H9 (cell line): ENCODE data around the gene PGGHG. TPM values are rescaled to one million over a fixed set of nuclear protein-coding genes. Genes with fewer than 3 reads are reported as not detected.

ENCODE experiments used
- DNase-seq: peaks from one replicate; pipeline ENCODE4 v3.0.0-alpha.2; 2017
- H2AFZ ChIP-seq: one replicate; pipeline ENCODE4 v1.6.1; 2013; ENCODE audit warnings: mild to moderate bottlenecking, low read length, control low read depth, moderate library complexity
- H2AK5ac ChIP-seq: 2 replicates; pipeline ENCODE4 v1.6.1; 2013; ENCODE audit warnings: low read length, control low read depth, mixed read lengths; ENCODE audit not compliant: insufficient read length
- H2BK120ac ChIP-seq: one replicate; pipeline ENCODE4 v1.6.1; 2013; ENCODE audit warnings: low read depth, mild to moderate bottlenecking, low read length, control low read depth, inconsistent platforms; ENCODE audit not compliant: poor library complexity, severe bottlenecking
- H2BK12ac ChIP-seq: 2 replicates; pipeline ENCODE4 v1.6.1; 2013; ENCODE audit warnings: low read length, control low read depth, mixed read lengths, low read depth; ENCODE audit not compliant: insufficient read length
- H2BK15ac ChIP-seq: 2 replicates; pipeline ENCODE4 v1.6.1; 2013; ENCODE audit warnings: low read depth, low read length, control low read depth
- H2BK20ac ChIP-seq: one replicate; pipeline ENCODE4 v1.6.1; 2013; ENCODE audit warnings: low read depth, mild to moderate bottlenecking, low read length, control low read depth, inconsistent platforms; ENCODE audit not compliant: poor library complexity, severe bottlenecking
- H2BK5ac ChIP-seq: 2 replicates; pipeline ENCODE4 v1.6.1; 2013; ENCODE audit warnings: low read length, control low read depth, mixed read lengths; ENCODE audit not compliant: insufficient read length
- H3K14ac ChIP-seq: 2 replicates; pipeline ENCODE4 v1.6.1; 2013; ENCODE audit warnings: low read length, control low read depth; ENCODE audit not compliant: insufficient read depth
- H3K18ac ChIP-seq: 2 replicates; pipeline ENCODE4 v1.6.1; 2013; ENCODE audit warnings: low read depth, mild to moderate bottlenecking, mixed read lengths, low read length, control low read depth; ENCODE audit not compliant: insufficient read length
- H3K23ac ChIP-seq: 2 replicates; pipeline ENCODE4 v1.6.1; 2013; ENCODE audit warnings: low read length, control low read depth, mixed read lengths, low read depth; ENCODE audit not compliant: insufficient read length
- H3K23me2 ChIP-seq: 2 replicates; pipeline ENCODE4 v1.6.1; 2013; ENCODE audit warnings: low read depth, mild to moderate bottlenecking, mixed read lengths, low read length, control low read depth; ENCODE audit not compliant: insufficient read length, poor library complexity, severe bottlenecking
- H3K27ac ChIP-seq: 2 replicates; pipeline ENCODE4 v1.5.1; 2013; ENCODE audit warnings: low read length, control low read depth, mixed read lengths, low read depth; ENCODE audit not compliant: insufficient read length
- H3K27me3 ChIP-seq: 2 replicates; pipeline ENCODE4 v1.6.1; 2013; ENCODE audit warnings: low read length, control low read depth, inconsistent platforms; ENCODE audit not compliant: insufficient read depth
- H3K4ac ChIP-seq: 2 replicates; pipeline ENCODE4 v1.6.1; 2013; ENCODE audit warnings: low read depth, mild to moderate bottlenecking, control low read depth, inconsistent platforms, low read length, moderate library complexity
- H3K4me1 ChIP-seq: 2 replicates; pipeline ENCODE4 v1.6.1; 2013; ENCODE audit warnings: low read length, control low read depth, inconsistent platforms; ENCODE audit not compliant: insufficient read depth
- H3K4me2 ChIP-seq: 2 replicates; pipeline ENCODE4 v1.6.1; 2013; ENCODE audit warnings: low read length, control low read depth, mixed read lengths; ENCODE audit not compliant: insufficient read length, insufficient read depth
- H3K56ac ChIP-seq: 2 replicates; pipeline ENCODE4 v1.6.1; 2013; ENCODE audit warnings: low read depth, mild to moderate bottlenecking, mixed read lengths, low read length, control low read depth; ENCODE audit not compliant: insufficient read length
- H3K79me1 ChIP-seq: 2 replicates; pipeline ENCODE4 v1.6.1; 2013; ENCODE audit warnings: low read depth, mild to moderate bottlenecking, moderate library complexity, low read length, control low read depth, inconsistent platforms; ENCODE audit not compliant: insufficient read depth, poor library complexity, severe bottlenecking
- H3K79me2 ChIP-seq: 2 replicates; pipeline ENCODE4 v1.6.1; 2013; ENCODE audit warnings: low read length, control low read depth, inconsistent platforms; ENCODE audit not compliant: insufficient read depth
- H3K9ac ChIP-seq: 2 replicates; pipeline ENCODE4 v1.6.1; 2013; ENCODE audit warnings: low read length, control low read depth, mixed read lengths; ENCODE audit not compliant: insufficient read length; ENCODE audit errors: extremely low read depth
- H3K9me3 ChIP-seq: one replicate; pipeline ENCODE4 v1.6.1; 2013; ENCODE audit warnings: low read depth, low read length, inconsistent platforms; ENCODE audit not compliant: control insufficient read depth
- H3T11ph ChIP-seq: one replicate; pipeline ENCODE4 v1.6.1; 2013; ENCODE audit warnings: mild to moderate bottlenecking, low read length, control low read depth, inconsistent platforms
- H4K20me1 ChIP-seq: one replicate; pipeline ENCODE4 v1.6.1; 2013; ENCODE audit not compliant: control insufficient read depth, insufficient read length, insufficient read depth
- H4K5ac ChIP-seq: 2 replicates; pipeline ENCODE4 v1.6.1; 2013; ENCODE audit warnings: low read depth, mild to moderate bottlenecking, mixed read lengths, low read length, control low read depth; ENCODE audit not compliant: insufficient read length
- H4K8ac ChIP-seq: replicated peaks from 2 replicates; pipeline ENCODE4 v1.6.1; 2013; ENCODE audit warnings: low read length, control low read depth, mixed read lengths, low read depth; ENCODE audit not compliant: insufficient read length
- H4K91ac ChIP-seq: 2 replicates; pipeline ENCODE4 v1.6.1; 2013; ENCODE audit warnings: low read depth, mild to moderate bottlenecking, moderate library complexity, mixed read lengths, low read length, control low read depth; ENCODE audit not compliant: insufficient read length
- H3K27ac Mint-ChIP-seq, 3 experiments: 2 replicates in 2 of 3; 3 replicates in 1 of 3; pipeline ENCODE4 v1.8.0; 2020 to 2021; ENCODE audit warnings: mixed read lengths in 3 of 3, mild to moderate bottlenecking in 1 of 3, moderate library complexity in 1 of 3
- H3K27me3 Mint-ChIP-seq: 2 replicates; pipeline ENCODE4 v1.8.0; 2021; ENCODE audit warnings: low read depth, mild to moderate bottlenecking, moderate library complexity, mixed read lengths
- H3K36me3 Mint-ChIP-seq, 3 experiments: 2 replicates in 2 of 3; 3 replicates in 1 of 3; pipeline ENCODE4 v1.8.0; 2020 to 2021; ENCODE audit warnings: low read depth in 3 of 3, mixed read lengths in 3 of 3; ENCODE audit not compliant: insufficient read depth in 1 of 3
- H3K4me1 Mint-ChIP-seq, 2 experiments: 2 replicates each; pipeline ENCODE4 v1.8.0; 2020; ENCODE audit warnings: mixed read lengths in 2 of 2
- H3K4me3 Mint-ChIP-seq, 2 experiments: 2 replicates in 1 of 2; 3 replicates in 1 of 2; pipeline ENCODE4 v1.8.0; 2020 to 2021; ENCODE audit warnings: mild to moderate bottlenecking in 2 of 2, mixed read lengths in 2 of 2, moderate library complexity in 1 of 2
- H3K9me3 Mint-ChIP-seq, 2 experiments: 2 replicates in 1 of 2; 3 replicates in 1 of 2; pipeline ENCODE4 v1.8.0; 2020; ENCODE audit warnings: mild to moderate bottlenecking in 2 of 2, mixed read lengths in 2 of 2, moderate library complexity in 1 of 2
- WGBS: extraction: QIAGEN DNeasy Blood & Tissue Kit; methylation state at CpG from one replicate; pipeline ENCODE4 v1.1.7; 2013; ENCODE audit warnings: missing lambda C conversion rate, low lambda C conversion rate, mixed read lengths; ENCODE audit not compliant: insufficient read length; ENCODE audit errors: extremely low coverage; 5-methylcytosine and 5-hydroxymethylcytosine counted together
- total RNA-seq: library from RNA; stranded (reverse); gene quantifications from 2 replicates; pipeline ENCODE4 v1.2.1, GENCODE V29; 2021
- TF ChIP-seq, protein P1 (sequence below): fragments of 200-600 bp; sonication (generic); conservative IDR thresholded peaks from 3 replicates; pipeline ENCODE4 v1.8.0; 2021; ENCODE audit warnings: antibody characterized with exemption, mild to moderate bottlenecking

Gene PGGHG
- total RNA-seq, 1 experiment from 2014 or later: 58.3 TPM

DNA sequence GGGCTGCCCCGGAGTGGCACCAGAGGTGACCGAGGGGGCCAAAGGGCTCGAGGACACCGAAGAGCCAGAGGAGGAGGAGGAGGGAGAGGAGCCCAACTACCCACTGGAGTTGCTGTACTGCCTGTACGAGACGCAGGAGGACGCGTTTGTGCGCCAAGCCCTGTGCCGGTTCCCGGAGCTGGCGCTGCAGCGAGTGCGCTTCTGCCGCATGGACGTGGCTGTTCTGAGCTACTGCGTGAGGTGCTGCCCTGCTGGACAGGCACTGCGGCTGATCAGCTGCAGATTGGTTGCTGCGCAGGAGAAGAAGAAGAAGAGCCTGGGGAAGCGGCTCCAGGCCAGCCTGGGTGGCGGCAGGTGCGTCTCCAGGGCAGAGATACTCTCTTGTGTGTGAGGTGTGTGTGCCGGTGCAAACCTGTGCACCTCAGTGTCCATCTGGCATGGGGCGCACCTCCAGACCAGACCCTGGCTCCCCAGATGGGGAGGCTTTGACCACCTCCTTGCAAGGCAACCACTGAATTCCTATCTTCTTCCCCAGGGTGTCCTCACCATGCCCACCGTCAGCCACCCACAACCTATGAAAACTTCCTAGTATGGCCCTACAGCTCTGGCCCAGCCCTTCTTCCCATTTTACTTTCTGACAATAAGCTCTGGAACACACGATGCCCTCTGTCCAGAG is 7.3 kb upstream of the PGGHG start:
- H2AK5ac ChIP-seq: no peak overlapping the region
- no peak overlapping the region for H2AFZ ChIP-seq
- no CpG with 5 or more reads among the region's 26 CpGs for WGBS
- no peak overlapping the region for H2BK15ac ChIP-seq
- H3K23me2 ChIP-seq: no peaks in the 10 kb centered on the region
- H3K79me2 ChIP-seq: no peaks in the 10 kb centered on the region
- no peak overlapping the region for H3K23ac ChIP-seq
- no peaks in the 10 kb centered on the region for H3K27me3 ChIP-seq
- H4K5ac ChIP-seq: no peak overlapping the region
- no peaks in the 10 kb centered on the region for H3K9me3 ChIP-seq
- H3K4ac ChIP-seq: no peak overlapping the region
- H4K91ac ChIP-seq: no peak overlapping the region
- no peak overlapping the region for H4K8ac ChIP-seq
- H3K9me3 Mint-ChIP-seq: peaks cover 0 to 2% of the 10 kb centered on the region in 2 experiments; a peak in 1 of 5 replicates
- H3K27me3 Mint-ChIP-seq: no peaks in the 10 kb centered on the region; the same call in none of the 2 replicates
- H3K36me3 Mint-ChIP-seq: no peaks in the 10 kb centered on the region; a peak in 2 of 7 replicates
- no peak overlapping the region for H3K18ac ChIP-seq
- no peak overlapping the region; the same call in 1 of the 2 replicates for H3K14ac ChIP-seq
- H3K9ac ChIP-seq: no peak overlapping the region
- no peaks in the 10 kb centered on the region for H4K20me1 ChIP-seq
- DNase-seq: no peak
- no peak overlapping the region for H3T11ph ChIP-seq
- H2BK20ac ChIP-seq: no peak overlapping the region
- no peak overlapping the region for H2BK12ac ChIP-seq
- no peak overlapping the region; a peak in 1 of 7 replicates for H3K27ac Mint-ChIP-seq
- H3K4me3 Mint-ChIP-seq: no peak overlapping the region
- no peak overlapping the region for H3K4me2 ChIP-seq
- TF ChIP-seq, protein P1, sequence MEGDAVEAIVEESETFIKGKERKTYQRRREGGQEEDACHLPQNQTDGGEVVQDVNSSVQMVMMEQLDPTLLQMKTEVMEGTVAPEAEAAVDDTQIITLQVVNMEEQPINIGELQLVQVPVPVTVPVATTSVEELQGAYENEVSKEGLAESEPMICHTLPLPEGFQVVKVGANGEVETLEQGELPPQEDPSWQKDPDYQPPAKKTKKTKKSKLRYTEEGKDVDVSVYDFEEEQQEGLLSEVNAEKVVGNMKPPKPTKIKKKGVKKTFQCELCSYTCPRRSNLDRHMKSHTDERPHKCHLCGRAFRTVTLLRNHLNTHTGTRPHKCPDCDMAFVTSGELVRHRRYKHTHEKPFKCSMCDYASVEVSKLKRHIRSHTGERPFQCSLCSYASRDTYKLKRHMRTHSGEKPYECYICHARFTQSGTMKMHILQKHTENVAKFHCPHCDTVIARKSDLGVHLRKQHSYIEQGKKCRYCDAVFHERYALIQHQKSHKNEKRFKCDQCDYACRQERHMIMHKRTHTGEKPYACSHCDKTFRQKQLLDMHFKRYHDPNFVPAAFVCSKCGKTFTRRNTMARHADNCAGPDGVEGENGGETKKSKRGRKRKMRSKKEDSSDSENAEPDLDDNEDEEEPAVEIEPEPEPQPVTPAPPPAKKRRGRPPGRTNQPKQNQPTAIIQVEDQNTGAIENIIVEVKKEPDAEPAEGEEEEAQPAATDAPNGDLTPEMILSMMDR: no peak
- H3K27ac ChIP-seq: no peak overlapping the region
- H3K4me1 Mint-ChIP-seq: peaks cover 24 to 33% of the 10 kb centered on the region in 2 experiments
- no peak overlapping the region for H2BK120ac ChIP-seq
- no peaks in the 10 kb centered on the region for H3K79me1 ChIP-seq
- no peak overlapping the region for H2BK5ac ChIP-seq
- no peak overlapping the region for H3K56ac ChIP-seq
- no peaks in the 10 kb centered on the region for H3K4me1 ChIP-seq
